ENCODE results near the gene CFAP299. TPM values are rescaled to one million over a fixed set of nuclear protein-coding genes. Genes with fewer than 3 reads are reported as not detected.

CFAP299 gene
- total RNA-seq, 6 experiments from 2014 or later = not detected

DNA sequence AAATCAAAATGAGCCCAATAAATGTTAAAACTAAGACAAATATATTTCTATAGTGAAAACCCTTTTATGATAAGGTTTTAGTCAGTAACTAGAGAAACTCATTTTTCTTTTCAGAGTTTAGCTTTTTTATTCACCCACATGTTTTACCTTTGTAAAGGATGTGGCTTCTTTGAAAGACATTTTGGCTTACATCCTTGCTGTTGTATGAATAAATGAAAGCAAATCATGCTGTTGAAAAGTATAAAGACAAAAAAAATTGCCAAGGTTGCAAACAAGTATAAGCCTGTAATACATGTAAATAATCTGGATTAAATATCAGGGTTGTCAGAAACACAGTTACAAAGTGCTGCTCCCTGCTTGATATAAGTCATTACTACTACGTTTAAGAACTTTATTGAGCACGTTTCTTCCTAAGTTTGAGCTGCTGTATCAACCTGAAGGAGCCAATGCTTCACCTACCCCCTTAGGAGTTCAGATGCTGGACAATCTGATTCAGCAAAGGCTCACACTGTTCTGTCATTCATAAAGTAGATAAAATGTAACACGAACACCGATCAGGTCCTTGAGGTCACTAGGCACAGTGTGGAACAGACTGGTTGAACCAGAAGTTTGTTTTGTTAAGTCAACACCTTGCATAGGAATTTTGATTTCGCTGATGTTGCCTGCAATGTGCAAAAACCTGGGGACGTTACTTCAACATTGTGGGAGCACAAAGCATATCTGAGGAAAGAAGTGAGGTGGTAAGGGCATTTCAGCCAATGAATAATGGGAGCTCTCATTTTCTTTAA lies 373.7 kb downstream of the CFAP299 start:
- WGBS (ENCODE audit: insufficient coverage, low coverage, low lambda C conversion rate, missing lambda C conversion rate) = 44% methylated on average over 6 of the region's 6 CpGs
- ATAC-seq = no peak

GRCh38 chr4:80710748-80711451 lies 375.4 kb downstream of the CFAP299 start:
- WGBS (ENCODE audit: insufficient coverage, low coverage, low lambda C conversion rate, missing lambda C conversion rate) = 49% methylated on average over 5 of the region's 5 CpGs
- H3K9me3 ChIP-seq = no peaks in the 10 kb centered on the region
- H3K27ac ChIP-seq = no peak overlapping the region
- no peaks in the 10 kb centered on the region for H3K4me1 ChIP-seq
- no peak for DNase-seq
- TF ChIP-seq POLR2A (IDR thresholded peaks at IDR 0.05) = no peak
- TF ChIP-seq, protein P1, sequence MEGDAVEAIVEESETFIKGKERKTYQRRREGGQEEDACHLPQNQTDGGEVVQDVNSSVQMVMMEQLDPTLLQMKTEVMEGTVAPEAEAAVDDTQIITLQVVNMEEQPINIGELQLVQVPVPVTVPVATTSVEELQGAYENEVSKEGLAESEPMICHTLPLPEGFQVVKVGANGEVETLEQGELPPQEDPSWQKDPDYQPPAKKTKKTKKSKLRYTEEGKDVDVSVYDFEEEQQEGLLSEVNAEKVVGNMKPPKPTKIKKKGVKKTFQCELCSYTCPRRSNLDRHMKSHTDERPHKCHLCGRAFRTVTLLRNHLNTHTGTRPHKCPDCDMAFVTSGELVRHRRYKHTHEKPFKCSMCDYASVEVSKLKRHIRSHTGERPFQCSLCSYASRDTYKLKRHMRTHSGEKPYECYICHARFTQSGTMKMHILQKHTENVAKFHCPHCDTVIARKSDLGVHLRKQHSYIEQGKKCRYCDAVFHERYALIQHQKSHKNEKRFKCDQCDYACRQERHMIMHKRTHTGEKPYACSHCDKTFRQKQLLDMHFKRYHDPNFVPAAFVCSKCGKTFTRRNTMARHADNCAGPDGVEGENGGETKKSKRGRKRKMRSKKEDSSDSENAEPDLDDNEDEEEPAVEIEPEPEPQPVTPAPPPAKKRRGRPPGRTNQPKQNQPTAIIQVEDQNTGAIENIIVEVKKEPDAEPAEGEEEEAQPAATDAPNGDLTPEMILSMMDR (IDR thresholded peaks at IDR 0.05) = no peak
- no peaks in the 10 kb centered on the region for H3K36me3 ChIP-seq
- H3K4me3 ChIP-seq = no peak overlapping the region
- intact Hi-C loops (cut with DNase I) = no loop called here
- ATAC-seq = no peak
- H3K27me3 ChIP-seq = no peaks in the 10 kb centered on the region

More for the DNA sequence above, 373.7 kb downstream of the CFAP299 start:
- no peak for DNase-seq
- Histone ChIP-seq H3K27ac (no peak overlapping the region), H3K4me3 (no peak overlapping the region), H3K36me3 (no peaks in the 10 kb centered on the region), H3K9me3 (no peaks in the 10 kb centered on the region), H3K4me1 (no peaks in the 10 kb centered on the region), H3K27me3 (no peaks in the 10 kb centered on the region)
- intact Hi-C loops (cut with DNase I) = no loop called here
- TF ChIP-seq, protein P1 (IDR thresholded peaks at IDR 0.05) = no peak
- TF ChIP-seq POLR2A (IDR thresholded peaks at IDR 0.05) = no peak

GRCh38 chr4:80711956-80712355 lies 376.4 kb downstream of the CFAP299 start:
- DNase-seq (no peak), ATAC-seq (no peak)
- Histone ChIP-seq H3K36me3 (no peaks in the 10 kb centered on the region), H3K4me1 (no peaks in the 10 kb centered on the region), H3K9me3 (no peaks in the 10 kb centered on the region), H3K27ac (no peak overlapping the region), H3K4me3 (no peak overlapping the region), H3K27me3 (no peaks in the 10 kb centered on the region)
- intact Hi-C loops (cut with DNase I) = no loop called here
- WGBS (ENCODE audit: insufficient coverage, low coverage, low lambda C conversion rate, missing lambda C conversion rate) = 77% methylated on average over 1 of the region's 1 CpG
- TF ChIP-seq, protein P1 (IDR thresholded peaks at IDR 0.05) = no peak
- no peak for TF ChIP-seq POLR2A (IDR thresholded peaks at IDR 0.05)

GRCh38 chr4:80713409-80713808 lies 377.9 kb downstream of the CFAP299 start:
- H3K4me1 ChIP-seq = no peaks in the 10 kb centered on the region
- intact Hi-C loops (cut with DNase I) = no loop called here
- no peak for DNase-seq
- no peak overlapping the region for H3K27ac ChIP-seq
- WGBS (ENCODE audit: insufficient coverage, low coverage, low lambda C conversion rate, missing lambda C conversion rate) = 22% methylated on average over 1 of the region's 1 CpG
- H3K4me3 ChIP-seq = no peak overlapping the region
- no peaks in the 10 kb centered on the region for H3K27me3 ChIP-seq
- TF ChIP-seq, protein P1 (IDR thresholded peaks at IDR 0.05) = no peak
- TF ChIP-seq POLR2A (IDR thresholded peaks at IDR 0.05) = no peak
- H3K36me3 ChIP-seq = no peaks in the 10 kb centered on the region
- no peaks in the 10 kb centered on the region for H3K9me3 ChIP-seq
- ATAC-seq = no peak

Measured in right lobe of liver (tissue), 6 donors.